ENCODE measurements around the gene ACKR2. TPM values are rescaled to one million over a fixed set of nuclear protein-coding genes. Genes with fewer than 3 reads are reported as not detected.

The ACKR2 gene
- total and polyA plus RNA-seq, 2 experiments from 2014 or later = 0.35 TPM; not detected in 1

DNA sequence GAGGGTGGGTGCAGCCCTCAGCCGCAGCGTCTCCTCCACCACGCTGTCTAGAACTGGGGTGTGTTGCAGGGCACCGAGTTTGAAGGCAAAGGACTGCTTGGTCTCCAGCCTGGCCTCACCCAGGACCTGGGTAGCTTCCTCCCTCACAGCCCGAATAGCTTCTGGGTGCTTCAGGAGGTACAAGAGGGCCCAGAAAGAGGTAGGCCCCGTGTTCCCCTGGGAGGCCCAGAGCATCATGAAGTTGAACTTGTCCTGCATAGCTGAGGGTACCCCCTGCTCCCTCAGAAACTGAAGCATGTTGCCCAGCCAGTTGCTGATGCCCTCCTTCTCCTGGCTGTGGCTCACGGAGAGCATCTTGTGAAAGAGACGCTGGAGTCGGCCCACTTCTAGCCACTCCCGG lies 65.5 kb downstream of the ACKR2 start (continued):
- TF ChIP-seq ETS1 (IDR thresholded peaks at IDR 0.05) = no peak
- no peak for TF ChIP-seq ZNF331 (CRISPR knock-in tag; IDR thresholded peaks at IDR 0.05; ENCODE audit: low read depth)
- no peak for TF ChIP-seq NANOG (IDR thresholded peaks at IDR 0.05; ENCODE audit: borderline replicate concordance)
- TF ChIP-seq EZH2phosphoT487 (IDR thresholded peaks at IDR 0.05; ENCODE audit: unreplicated experiment) = no peak
- TF ChIP-seq JUNB (IDR thresholded peaks at IDR 0.05; ENCODE audit: unreplicated experiment) = no peak
- TF ChIP-seq CREB1 (CRISPR knock-in tag; IDR thresholded peaks at IDR 0.05; ENCODE audit: low read depth) = no peak

DNA sequence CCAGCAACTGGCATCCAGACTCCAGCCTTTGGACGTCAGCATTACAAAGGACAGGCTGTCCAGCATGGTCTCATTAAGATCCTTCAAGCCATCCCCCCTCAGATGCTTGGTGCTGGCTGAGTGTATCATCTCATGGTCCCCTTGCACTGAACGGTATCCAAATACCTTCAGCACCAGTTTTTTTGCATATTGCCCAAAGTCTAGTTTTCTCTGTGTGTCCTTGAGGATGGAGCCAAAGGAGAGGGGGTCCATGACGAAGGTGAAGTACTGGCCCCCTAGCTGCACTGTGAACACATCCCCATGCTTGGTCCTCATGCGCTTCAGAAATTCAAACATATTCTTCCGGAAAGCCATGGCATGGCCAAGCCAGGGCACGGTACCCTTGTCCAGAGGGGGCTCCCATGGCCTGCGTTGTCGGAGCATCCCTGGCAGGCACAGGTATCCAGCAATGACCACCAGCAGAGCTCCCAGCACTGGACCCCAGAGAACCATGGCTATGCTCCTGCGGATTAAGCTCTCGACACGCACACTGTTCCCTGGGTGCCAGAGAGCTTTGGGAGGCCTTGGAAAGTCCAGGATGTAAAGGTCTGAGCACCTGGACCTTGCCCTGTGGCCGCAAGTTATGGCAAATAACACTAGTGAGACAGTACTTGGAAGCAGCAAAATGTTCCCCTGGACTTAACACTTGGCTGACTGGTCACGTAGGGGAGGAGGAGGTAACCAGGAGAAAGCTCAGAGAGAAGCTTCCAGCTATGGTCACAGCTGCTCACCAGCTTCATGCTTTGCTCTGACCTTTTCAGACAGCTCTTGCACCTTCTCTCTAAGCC lies 66.3 kb downstream of the ACKR2 start, which contains the start of gene CYP8B1:
Gene CYP8B1, minus strand, starts transcription at position 555 of the 827 bp plus-strand sequence. Its CDS starts 63 bp downstream, at position 492.
- Mint-ChIP-seq H3K4me1 (peaks cover 9% of the 10 kb centered on the region; the same call in 2 of the 3 replicates), H3K4me3 (no peak within 1 kb of the TSS), H3K36me3 (ENCODE audit: low read depth) (no peaks in the 10 kb centered on the region), H3K9me3 (no peaks in the 10 kb centered on the region), H3K27ac (no peak within 1 kb of the TSS), H3K27me3 (ENCODE audit: insufficient read depth, low read depth, poor library complexity) (peaks cover 5% of the 10 kb centered on the region)
- Histone ChIP-seq H3F3A (replicated peaks; ENCODE audit: low read depth) (0 out of 2 replicates have a peak, but pooled peaks cover 4% of the 10 kb centered on the region), H3K79me2 (replicated peaks; ENCODE audit: insufficient read depth) (no peaks in the 10 kb centered on the region), H3K4me2 (no peak within 1 kb of the TSS), H3K27ac (ENCODE audit: low read depth) (no peak within 1 kb of the TSS), H3K36me3 (ENCODE audit: insufficient read depth) (no peaks in the 10 kb centered on the region), H3K9me2 (ENCODE audit: insufficient read depth) (no peaks in the 10 kb centered on the region), H2AFZ (no peak within 1 kb of the TSS), H3K27me3 (ENCODE audit: insufficient read depth) (no peaks in the 10 kb centered on the region), H3K4me3 (no peak within 1 kb of the TSS), H3K4me1 (ENCODE audit: insufficient read depth) (peaks cover 13% of the 10 kb centered on the region), H4K20me1 (replicated peaks; ENCODE audit: insufficient read depth) (no peaks in the 10 kb centered on the region)
- DNase-seq (ENCODE audit: low spot score) (no peak), ATAC-seq (no peak)
- TF ChIP-seq STAT1 (IDR thresholded peaks at IDR 0.05; ENCODE audit: unreplicated experiment) = no peak
- TF ChIP-seq POLR2AphosphoS5 (IDR thresholded peaks at IDR 0.05; ENCODE audit: low read depth) = no peak
- TF ChIP-seq, protein P1, sequence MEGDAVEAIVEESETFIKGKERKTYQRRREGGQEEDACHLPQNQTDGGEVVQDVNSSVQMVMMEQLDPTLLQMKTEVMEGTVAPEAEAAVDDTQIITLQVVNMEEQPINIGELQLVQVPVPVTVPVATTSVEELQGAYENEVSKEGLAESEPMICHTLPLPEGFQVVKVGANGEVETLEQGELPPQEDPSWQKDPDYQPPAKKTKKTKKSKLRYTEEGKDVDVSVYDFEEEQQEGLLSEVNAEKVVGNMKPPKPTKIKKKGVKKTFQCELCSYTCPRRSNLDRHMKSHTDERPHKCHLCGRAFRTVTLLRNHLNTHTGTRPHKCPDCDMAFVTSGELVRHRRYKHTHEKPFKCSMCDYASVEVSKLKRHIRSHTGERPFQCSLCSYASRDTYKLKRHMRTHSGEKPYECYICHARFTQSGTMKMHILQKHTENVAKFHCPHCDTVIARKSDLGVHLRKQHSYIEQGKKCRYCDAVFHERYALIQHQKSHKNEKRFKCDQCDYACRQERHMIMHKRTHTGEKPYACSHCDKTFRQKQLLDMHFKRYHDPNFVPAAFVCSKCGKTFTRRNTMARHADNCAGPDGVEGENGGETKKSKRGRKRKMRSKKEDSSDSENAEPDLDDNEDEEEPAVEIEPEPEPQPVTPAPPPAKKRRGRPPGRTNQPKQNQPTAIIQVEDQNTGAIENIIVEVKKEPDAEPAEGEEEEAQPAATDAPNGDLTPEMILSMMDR (conservative IDR thresholded peaks at IDR 0.05; ENCODE audit: low read depth in 2 of 2) = no peak
- TF ChIP-seq EZH2 (IDR thresholded peaks at IDR 0.05; ENCODE audit: low read depth, unreplicated experiment) = no peak
- TF ChIP-seq ZNF114 (CRISPR knock-in tag; IDR thresholded peaks at IDR 0.05) = no peak
- no peak for TF ChIP-seq ETS1 (IDR thresholded peaks at IDR 0.05)

Data from GM23338 (cell line).